HepG2 (cell line): Measurements from ENCODE around the gene ERP44. TPM values are rescaled to one million over a fixed set of nuclear protein-coding genes. Genes with fewer than 3 reads are reported as not detected.
A peak's percentile ranks its signal among the peaks of the same experiment; 100 is the strongest.

ENCODE experiments used
- CENPT ChIP-seq: sonication (generic); formaldehyde crosslinking; IDR thresholded peaks from 2 replicates; pipeline ENCODE4 v1.8.0; 2022; ENCODE audit warnings: low read depth, mild to moderate bottlenecking, moderate library complexity, missing genetic modification reagents
- CHCHD3 ChIP-seq: sonication (generic); formaldehyde crosslinking; IDR thresholded peaks from 2 replicates; pipeline ENCODE4 v1.8.0; 2022; ENCODE audit warnings: mild to moderate bottlenecking, missing genetic modification reagents, moderate library complexity
- ELF4 ChIP-seq: sonication (generic); formaldehyde crosslinking; IDR thresholded peaks from 2 replicates; pipeline ENCODE4 v1.5.0; 2020; ENCODE audit warnings: missing genetic modification reagents, mild to moderate bottlenecking, moderate library complexity, borderline replicate concordance
- JARID2 ChIP-seq: sonication (generic); formaldehyde crosslinking; IDR thresholded peaks from 2 replicates; pipeline ENCODE4 v1.8.1; 2023; ENCODE audit warnings: missing genetic modification reagents, inconsistent platforms; ENCODE audit not compliant: insufficient replicate concordance
- JUNB ChIP-seq: sonication (generic); formaldehyde crosslinking; IDR thresholded peaks from 2 replicates; pipeline ENCODE4 v1.8.0; 2022; ENCODE audit warnings: missing genetic modification reagents, mild to moderate bottlenecking, borderline replicate concordance
- LCORL ChIP-seq, 2 experiments: fragments of 450-650 bp in 1 of 2; sonication (generic) in 1 of 2; formaldehyde crosslinking in 1 of 2; IDR thresholded peaks; 2 replicates each; pipeline versions ENCODE4 v1.5.0 to v1.6.1; 2017 to 2020; ENCODE audit warnings: antibody characterized with exemption in 1 of 2, missing genetic modification reagents in 1 of 2
- LRRFIP1 ChIP-seq: sonication (generic); formaldehyde crosslinking; conservative IDR thresholded peaks from 2 replicates; pipeline ENCODE4 v1.4.0; 2020; ENCODE audit warnings: missing genetic modification reagents
- MYNN ChIP-seq: sonication (generic); formaldehyde crosslinking; IDR thresholded peaks from 2 replicates; pipeline ENCODE4 v1.4.0; 2020; ENCODE audit warnings: mild to moderate bottlenecking, low read depth, missing genetic modification reagents
- NR2F2 ChIP-seq: IDR thresholded peaks from 2 replicates; pipeline ENCODE4 v1.6.1; 2012; ENCODE audit warnings: low read depth, inconsistent platforms, borderline replicate concordance
- PLRG1 ChIP-seq: fragments of 450-650 bp; conservative IDR thresholded peaks from 2 replicates; pipeline ENCODE4 v1.6.1; 2016
- RELA ChIP-seq: sonication (generic); formaldehyde crosslinking; IDR thresholded peaks from 2 replicates; pipeline ENCODE4 v1.4.0; 2020; ENCODE audit warnings: missing genetic modification reagents
- SSRP1 ChIP-seq: IDR thresholded peaks from 2 replicates; pipeline ENCODE4 v1.6.1; 2016; ENCODE audit warnings: control low read depth
- SYNCRIP ChIP-seq: fragments of 200-400 bp; formaldehyde crosslinking; IDR thresholded peaks from 2 replicates; pipeline ENCODE4 v1.6.1; 2018; ENCODE audit warnings: mild to moderate bottlenecking, low read depth, low read length; ENCODE audit not compliant: insufficient read depth
- TGIF2 ChIP-seq: IDR thresholded peaks from 2 replicates; pipeline ENCODE4 v1.6.1; 2016; ENCODE audit warnings: control low read depth, missing compliant biosample characterization
- ZBTB26 ChIP-seq: IDR thresholded peaks from 2 replicates; pipeline ENCODE4 v1.6.1; 2016; ENCODE audit warnings: missing compliant biosample characterization, missing genetic modification reagents, borderline replicate concordance
- ZBTB37 ChIP-seq: sonication (generic); formaldehyde crosslinking; IDR thresholded peaks from 2 replicates; pipeline ENCODE4 v1.4.0; 2020; ENCODE audit warnings: mild to moderate bottlenecking, missing genetic modification reagents
- ZFAT ChIP-seq: sonication (generic); formaldehyde crosslinking; conservative IDR thresholded peaks from 2 replicates; pipeline ENCODE4 v1.8.1; 2023; ENCODE audit warnings: missing genetic modification reagents, inconsistent platforms
- ZNF136 ChIP-seq: sonication (generic); formaldehyde crosslinking; IDR thresholded peaks from 2 replicates; pipeline ENCODE4 v1.8.1; 2022; ENCODE audit warnings: low read depth, mild to moderate bottlenecking, moderate library complexity, missing genetic modification reagents
- ZNF160 ChIP-seq: sonication (generic); formaldehyde crosslinking; IDR thresholded peaks from 2 replicates; pipeline ENCODE4 v1.8.0; 2022; ENCODE audit warnings: mild to moderate bottlenecking, inconsistent platforms, missing genetic modification reagents
- ZNF282 ChIP-seq: fragments of 450-650 bp; IDR thresholded peaks from 2 replicates; pipeline ENCODE4 v1.6.1; 2018; ENCODE audit not compliant: partially characterized antibody
- ZNF607 ChIP-seq: sonication (generic); formaldehyde crosslinking; IDR thresholded peaks from 2 replicates; pipeline ENCODE4 v1.5.1; 2020; ENCODE audit warnings: missing genetic modification reagents, mild to moderate bottlenecking, borderline replicate concordance
- ZNF639 ChIP-seq: conservative IDR thresholded peaks from 2 replicates; pipeline ENCODE4 v1.6.1; 2018; ENCODE audit warnings: missing genetic modification reagents
- ZNF747 ChIP-seq: sonication (generic); formaldehyde crosslinking; IDR thresholded peaks from 2 replicates; pipeline ENCODE4 v1.8.1; 2023; ENCODE audit warnings: missing genetic modification reagents, mild to moderate bottlenecking, borderline replicate concordance
- polyA plus RNA-seq, 8 experiments: library from polyadenylated mRNA; depleted of rRNA in 3 of 8; stranded (reverse) in 7 of 8; unstranded in 1 of 8; fragments of >200 nt; fragmentation: Illumina TruSeq in 4 of 8; extraction: Trizol in 4 of 8; gene quantifications; 2 replicates each; pipeline versions ENCODE4 v1.2.1 to v1.2.3, GENCODE V29; 2011 to 2016; ENCODE audit warnings: low read depth in 4 of 8, missing spikeins in 1 of 8, mixed read lengths in 1 of 8; ENCODE audit not compliant: insufficient read depth in 1 of 8
- total RNA-seq, 5 experiments: library from RNA; depleted of rRNA; stranded (reverse); fragments of >200 nt; fragmentation: Illumina TruSeq; extraction: Trizol; gene quantifications; 2 replicates each; pipeline ENCODE4 v1.2.3, GENCODE V29; 2016; ENCODE audit warnings: low read depth in 1 of 5

ERP44 gene
- total and polyA plus RNA-seq, 2 of the 13 experiments (the other 11 are each of a cell fraction or from before 2014, with no cell fraction given) = 8.9 to 13.8 TPM

GRCh38 chr9:100098887-100099721 is at the start of gene ERP44, which contains the start of gene INVS (continued):
- 0 out of 2 replicates have a peak, but pooled peaks have one; percentile 65 for TF ChIP-seq ZBTB37 (CRISPR knock-in tag)
- TF ChIP-seq ELF4 (CRISPR knock-in tag) = peak; percentile 93
- TF ChIP-seq LCORL (IDR thresholded peaks at IDR 0.05) = 0 out of 2 replicates have a peak, but pooled peaks have one; percentile 6
- no peak for TF ChIP-seq LCORL (CRISPR knock-in tag; IDR thresholded peaks at IDR 0.05)
- peak; percentile 48; the same call in 1 of the 2 replicates for TF ChIP-seq ZNF160 (CRISPR knock-in tag)
- no peak for TF ChIP-seq TGIF2 (CRISPR knock-in tag)
- TF ChIP-seq ZNF747 (CRISPR knock-in tag) = no peak
- TF ChIP-seq ZNF282 = no peak
- TF ChIP-seq ZNF639 (CRISPR knock-in tag) = no peak; the same call in 1 of the 2 replicates
- no peak for TF ChIP-seq CENPT (CRISPR knock-in tag)
- TF ChIP-seq SSRP1 (CRISPR knock-in tag) = no peak
- no peak for TF ChIP-seq JARID2 (CRISPR knock-in tag)
- no peak for TF ChIP-seq RELA (CRISPR knock-in tag)
- TF ChIP-seq CHCHD3 (CRISPR knock-in tag) = no peak
- TF ChIP-seq PLRG1 = no peak
- peak; percentile 17; the same call in 1 of the 2 replicates for TF ChIP-seq NR2F2
- TF ChIP-seq ZBTB26 = peak; percentile 39; the same call in 1 of the 2 replicates
- peak; percentile 60; the same call in 1 of the 2 replicates for TF ChIP-seq MYNN (CRISPR knock-in tag)
- TF ChIP-seq SYNCRIP = no peak
- TF ChIP-seq LRRFIP1 (CRISPR knock-in tag) = no peak
- 0 out of 2 replicates have a peak, but pooled peaks have one; percentile 27 for TF ChIP-seq ZNF607 (CRISPR knock-in tag)
- TF ChIP-seq ZNF136 = no peak
- no peak for TF ChIP-seq JUNB (CRISPR knock-in tag)
- no peak for TF ChIP-seq ZFAT (CRISPR knock-in tag)
